Left lung (tissue), 10 donors: ENCODE data around the gene RABGAP1L. TPM values are rescaled to one million over a fixed set of nuclear protein-coding genes. Genes with fewer than 3 reads are reported as not detected.

Experiments used
- ATAC-seq: fragments of 200-7000 bp; cut with Tn5 transposase; one replicate; pipeline ENCODE4 v1.9.1; 2020; ENCODE audit warnings: moderate library complexity
- DNase-seq, 4 donors: peaks; one replicate each; pipeline ENCODE4 v3.0.0-alpha.2; 2013 to 2020
- H3K27ac ChIP-seq, 2 donors: fragments of 200-600 bp; sonication (generic) in 1 of 2; one replicate each; pipeline versions ENCODE4 v1.5.0 to v1.8.0; 2020 to 2021
- H3K27me3 ChIP-seq, 2 donors: fragments of 200-600 bp; sonication (generic) in 1 of 2; one replicate each; pipeline versions ENCODE4 v1.5.0 to v1.8.0; 2020 to 2021
- H3K36me3 ChIP-seq, 2 donors: fragments of 200-600 bp; sonication (generic) in 1 of 2; one replicate each; pipeline versions ENCODE4 v1.5.0 to v1.8.0; 2020 to 2021
- H3K4me1 ChIP-seq, 2 donors: fragments of 200-600 bp; one replicate each; pipeline ENCODE4 v1.8.0; 2021
- H3K4me3 ChIP-seq, 2 donors: fragments of 200-600 bp; sonication (generic) in 1 of 2; one replicate each; pipeline versions ENCODE4 v1.5.0 to v1.8.0; 2020 to 2021; ENCODE audit warnings: mild to moderate bottlenecking in 1 of 2
- H3K9me3 ChIP-seq, 2 donors: fragments of 200-600 bp; sonication (generic) in 1 of 2; one replicate each; pipeline versions ENCODE4 v1.5.0 to v1.8.0; 2020 to 2021
- CTCF ChIP-seq, 2 donors: fragments of 200-600 bp; sonication (generic) in 1 of 2; IDR thresholded peaks; one replicate each; pipeline versions ENCODE4 v1.5.0 to v1.8.0; 2021; ENCODE audit warnings: antibody characterized with exemption in 2 of 2
- intact Hi-C, 2 donors: fragments of 100-400 bp; cut with DNase I; formaldehyde crosslinking; loops; one replicate each; pipeline versions ENCODE4 v1.11.2 to v1.14.2; 2022
- polyA plus RNA-seq, 6 donors: library from polyadenylated mRNA; unstranded; fragments of 120-200 nt; gene quantifications; one replicate each; pipeline ENCODE4 v1.2.1, GENCODE V29; 2013; ENCODE audit not compliant: insufficient read length in 6 of 6
- total RNA-seq, 2 donors: library from RNA; stranded (reverse); fragmentation: NEBNext Ultra II Directional; extraction: Animal tissue kit (Norgen Biotek cat#: 25700); gene quantifications; one replicate each; pipeline ENCODE4 v1.2.1, GENCODE V29; 2021
- donor health status: DM: no; HTN: yes; CAD: no.
- donor health status: DM: no; HTN: no; CAD: no.

The RABGAP1L gene
- total and polyA plus RNA-seq, 8 donors, result 40.3 to 67.3 (median 51.4) TPM

- H3K4me3 ChIP-seq, result peak overlapping the region; percentile 71 to 86
- no peaks in the 10 kb centered on the region for H3K9me3 ChIP-seq
- ATAC-seq, result no peak
- no peaks in the 10 kb centered on the region for H3K27me3 ChIP-seq
- no peak for DNase-seq
- H3K36me3 ChIP-seq, result no peaks in the 10 kb centered on the region
- H3K27ac ChIP-seq, result no peak overlapping the region
- no peak for TF ChIP-seq CTCF (IDR thresholded peaks at IDR 0.05)
- intact Hi-C loops, result no loop called here
- peaks cover 0 to 26% of the 10 kb centered on the region in 2 donors for H3K4me1 ChIP-seq
Observed at GRCh38 chr1:174160603-174161002, 1.3 kb downstream of the RABGAP1L start.

DNA sequence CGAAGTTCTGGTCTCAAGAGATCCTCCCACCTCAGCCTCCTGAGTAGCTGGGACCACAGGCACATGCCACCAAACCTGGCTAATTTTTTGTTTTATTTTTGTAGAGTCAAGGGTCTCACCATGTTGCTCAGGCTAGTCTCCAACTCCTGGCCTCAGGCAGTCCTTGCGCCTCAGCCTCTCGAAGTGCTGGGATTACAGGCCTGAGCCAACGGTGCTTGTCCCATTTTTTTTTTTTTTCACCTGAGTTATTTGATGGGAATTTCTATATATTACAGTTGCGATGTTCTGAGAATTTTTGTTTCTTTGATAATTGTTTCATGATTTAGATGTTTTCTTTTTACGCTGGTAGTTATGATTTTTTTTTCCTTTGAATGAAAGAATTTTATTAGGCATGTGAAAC, 2.5 kb downstream of the RABGAP1L start:
- intact Hi-C loops, result no loop called here
- TF ChIP-seq CTCF (IDR thresholded peaks at IDR 0.05), result no peak
- no peaks in the 10 kb centered on the region for H3K36me3 ChIP-seq
- peaks cover 0 to 36% of the 10 kb centered on the region in 2 donors for H3K4me1 ChIP-seq
- DNase-seq, result no peak
- no peak overlapping the region for H3K4me3 ChIP-seq
- H3K27me3 ChIP-seq, result no peaks in the 10 kb centered on the region
- ATAC-seq, result no peak
- H3K27ac ChIP-seq, result no peak overlapping the region
- H3K9me3 ChIP-seq, result no peaks in the 10 kb centered on the region

DNA sequence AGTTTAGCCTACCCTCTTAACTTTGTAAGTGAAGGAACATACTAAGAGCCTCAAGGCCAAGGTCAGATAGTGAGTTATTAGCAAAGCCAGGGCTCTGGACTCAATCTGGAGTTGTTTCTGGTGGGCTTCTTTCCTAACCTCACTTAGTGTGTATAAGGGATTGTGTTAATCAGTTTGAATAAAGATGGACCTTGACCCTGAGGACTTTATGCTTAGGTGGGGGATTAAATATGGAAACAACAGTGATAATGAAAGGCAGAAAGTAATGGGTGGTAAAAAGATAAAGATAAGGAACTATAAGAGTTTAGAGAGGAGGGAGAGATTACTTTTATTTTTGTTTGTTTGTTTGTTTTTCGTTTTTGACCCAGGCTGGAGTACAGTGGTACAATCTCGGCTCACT, 5.5 kb downstream of the RABGAP1L start:
- no peak for ATAC-seq
- no peak overlapping the region for H3K27ac ChIP-seq
- intact Hi-C loops, result no loop called here

GRCh38 chr1:174165471-174166137, 6.3 kb downstream of the RABGAP1L start:
- intact Hi-C loops, result no loop called here
- Histone ChIP-seq H3K36me3 (no peaks in the 10 kb centered on the region), H3K4me1 (peaks cover 0 to 21% of the 10 kb centered on the region in 2 donors), H3K27ac (peak overlapping the region in 1 of 2 donors; percentile 30), H3K27me3 (no peaks in the 10 kb centered on the region), H3K4me3 (no peak overlapping the region), H3K9me3 (no peaks in the 10 kb centered on the region)
- DNase-seq, result no peak
- TF ChIP-seq CTCF (IDR thresholded peaks at IDR 0.05), result no peak
- ATAC-seq, result peak; percentile 15

More for the DNA sequence above, 5.5 kb downstream of the RABGAP1L start:
- H3K4me1 ChIP-seq, result peaks cover 0 to 28% of the 10 kb centered on the region in 2 donors
- no peaks in the 10 kb centered on the region for H3K27me3 ChIP-seq
- DNase-seq, result no peak
- no peak for TF ChIP-seq CTCF (IDR thresholded peaks at IDR 0.05)
- no peak overlapping the region for H3K4me3 ChIP-seq
- no peaks in the 10 kb centered on the region for H3K36me3 ChIP-seq
- no peaks in the 10 kb centered on the region for H3K9me3 ChIP-seq

GRCh38 chr1:174166530-174167264, 7.4 kb downstream of the RABGAP1L start:
- peak overlapping the region in 1 of 2 donors; percentile 30 for H3K27ac ChIP-seq
- no peak overlapping the region for H3K4me3 ChIP-seq
- no peaks in the 10 kb centered on the region for H3K36me3 ChIP-seq
- TF ChIP-seq CTCF (IDR thresholded peaks at IDR 0.05), result no peak
- no peak for DNase-seq
- intact Hi-C loops, result no loop called here
- H3K27me3 ChIP-seq, result no peaks in the 10 kb centered on the region
- H3K9me3 ChIP-seq, result no peaks in the 10 kb centered on the region
- peak; percentile 33 for ATAC-seq
- H3K4me1 ChIP-seq, result peaks cover 0 to 11% of the 10 kb centered on the region in 2 donors
